Suprapubic skin (tissue), 4 donors: ENCODE data around the gene RXRB. TPM values are rescaled to one million over a fixed set of nuclear protein-coding genes. Genes with fewer than 3 reads are reported as not detected.

Source experiments
- DNase-seq, 2 donors: peaks; one replicate each; pipeline ENCODE4 v3.0.0-alpha.2; 2019; ENCODE audit warnings: low spot score in 2 of 2
- H3K27ac ChIP-seq: fragments of 200-600 bp; sonication (generic); one replicate; pipeline ENCODE4 v1.5.1; 2019
- H3K27me3 ChIP-seq: fragments of 200-600 bp; sonication (generic); one replicate; pipeline ENCODE4 v1.5.1; 2019
- H3K36me3 ChIP-seq: fragments of 200-600 bp; sonication (generic); one replicate; pipeline ENCODE4 v1.5.1; 2019
- H3K4me1 ChIP-seq: fragments of 200-600 bp; sonication (generic); one replicate; pipeline ENCODE4 v1.5.1; 2019
- H3K4me3 ChIP-seq: fragments of 200-600 bp; sonication (generic); one replicate; pipeline ENCODE4 v1.5.1; 2019; ENCODE audit warnings: mild to moderate bottlenecking
- H3K9me3 ChIP-seq: fragments of 200-600 bp; sonication (generic); one replicate; pipeline ENCODE4 v1.5.1; 2019
- EP300 ChIP-seq: sonication (generic); formaldehyde crosslinking; IDR thresholded peaks from one replicate; pipeline ENCODE4 v1.6.1; 2017; ENCODE audit warnings: antibody characterized with exemption
- POLR2A ChIP-seq, 2 donors: fragments of 450-650 bp; IDR thresholded peaks; one replicate each; pipeline ENCODE4 v1.6.1; 2017; ENCODE audit warnings: antibody characterized with exemption in 2 of 2, mild to moderate bottlenecking in 2 of 2, moderate library complexity in 2 of 2
- POLR2AphosphoS5 ChIP-seq, 3 donors: sonication (generic); formaldehyde crosslinking; IDR thresholded peaks; one replicate each; pipeline ENCODE4 v1.6.1; 2017; ENCODE audit warnings: antibody characterized with exemption in 3 of 3
- WGBS: methylation state at CpG from one replicate; pipeline ENCODE4 v1.1.5; 2018; 5-methylcytosine and 5-hydroxymethylcytosine counted together
- total RNA-seq, 4 donors: library from RNA; depleted of rRNA; stranded (reverse); fragments of >200 nt; gene quantifications; one replicate each; pipeline ENCODE4 v1.1.0, GENCODE V29; 2016
- TF ChIP-seq, protein P1 (sequence below), 2 donors: fragments of 200-600 bp in 1 of 2; fragments of 450-650 bp in 1 of 2; sonication (generic) in 1 of 2; IDR thresholded peaks; one replicate each; pipeline ENCODE4 v1.5.1; 2016 to 2019; ENCODE audit warnings: antibody characterized with exemption in 2 of 2, mild to moderate bottlenecking in 1 of 2, moderate library complexity in 1 of 2

The RXRB gene
- total RNA-seq, 4 donors from 2014 or later = 18.6 to 47.9 (median 26.9) TPM

DNA sequence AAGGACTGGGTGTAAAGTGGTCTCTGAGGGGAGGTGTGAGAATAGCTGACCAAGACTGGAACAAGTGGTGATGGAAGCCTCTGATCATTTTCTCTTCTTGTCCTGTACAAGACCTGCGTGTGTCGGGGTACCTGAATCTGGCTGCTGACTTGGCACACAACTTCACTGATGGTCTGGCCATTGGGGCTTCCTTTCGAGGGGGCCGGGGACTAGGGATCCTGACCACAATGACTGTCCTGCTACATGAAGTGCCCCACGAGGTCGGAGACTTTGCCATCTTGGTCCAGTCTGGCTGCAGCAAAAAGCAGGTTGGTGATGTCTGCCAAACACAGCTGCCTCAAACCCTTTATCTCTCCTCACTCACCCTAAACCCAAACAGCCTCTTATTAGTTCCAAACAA lies 2.3 kb upstream of the RXRB start:
- Histone ChIP-seq H3K4me1 (peaks cover 69% of the 10 kb centered on the region), H3K27me3 (no peaks in the 10 kb centered on the region), H3K27ac (no peak overlapping the region), H3K4me3 (no peak overlapping the region), H3K9me3 (no peaks in the 10 kb centered on the region), H3K36me3 (peaks cover 20% of the 10 kb centered on the region)
- 93% methylated on average over 6 of the region's 6 CpGs for WGBS
- DNase-seq = peak in 1 of 2 donors; percentile 24
- no peak for TF ChIP-seq POLR2AphosphoS5 (IDR thresholded peaks at IDR 0.05)
- no peak for TF ChIP-seq POLR2A (IDR thresholded peaks at IDR 0.05)
- TF ChIP-seq, protein P1, sequence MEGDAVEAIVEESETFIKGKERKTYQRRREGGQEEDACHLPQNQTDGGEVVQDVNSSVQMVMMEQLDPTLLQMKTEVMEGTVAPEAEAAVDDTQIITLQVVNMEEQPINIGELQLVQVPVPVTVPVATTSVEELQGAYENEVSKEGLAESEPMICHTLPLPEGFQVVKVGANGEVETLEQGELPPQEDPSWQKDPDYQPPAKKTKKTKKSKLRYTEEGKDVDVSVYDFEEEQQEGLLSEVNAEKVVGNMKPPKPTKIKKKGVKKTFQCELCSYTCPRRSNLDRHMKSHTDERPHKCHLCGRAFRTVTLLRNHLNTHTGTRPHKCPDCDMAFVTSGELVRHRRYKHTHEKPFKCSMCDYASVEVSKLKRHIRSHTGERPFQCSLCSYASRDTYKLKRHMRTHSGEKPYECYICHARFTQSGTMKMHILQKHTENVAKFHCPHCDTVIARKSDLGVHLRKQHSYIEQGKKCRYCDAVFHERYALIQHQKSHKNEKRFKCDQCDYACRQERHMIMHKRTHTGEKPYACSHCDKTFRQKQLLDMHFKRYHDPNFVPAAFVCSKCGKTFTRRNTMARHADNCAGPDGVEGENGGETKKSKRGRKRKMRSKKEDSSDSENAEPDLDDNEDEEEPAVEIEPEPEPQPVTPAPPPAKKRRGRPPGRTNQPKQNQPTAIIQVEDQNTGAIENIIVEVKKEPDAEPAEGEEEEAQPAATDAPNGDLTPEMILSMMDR (IDR thresholded peaks at IDR 0.05) = no peak

- peaks cover 69% of the 10 kb centered on the region for H3K4me1 ChIP-seq
- H3K27ac ChIP-seq = no peak overlapping the region
- peak overlapping the region; percentile 77 for H3K4me3 ChIP-seq
Measured at GRCh38 chr6:33201935-33202334, 1.5 kb upstream of the RXRB start.

DNA sequence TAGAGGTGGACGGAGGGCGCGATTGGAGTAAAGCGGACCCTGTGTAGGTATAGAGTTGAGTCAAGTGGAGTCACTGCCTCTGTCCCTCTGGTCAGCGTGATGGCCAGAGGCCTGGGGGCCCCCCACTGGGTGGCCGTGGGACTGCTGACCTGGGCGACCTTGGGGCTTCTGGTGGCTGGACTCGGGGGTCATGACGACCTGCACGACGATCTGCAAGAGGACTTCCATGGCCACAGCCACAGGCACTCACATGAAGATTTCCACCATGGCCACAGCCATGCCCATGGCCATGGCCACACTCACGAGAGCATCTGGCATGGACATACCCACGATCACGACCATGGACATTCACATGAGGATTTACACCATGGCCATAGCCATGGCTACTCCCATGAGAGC lies 681 bp upstream of the RXRB start:
- no peak for DNase-seq
- H3K4me1 ChIP-seq = peaks cover 66% of the 10 kb centered on the region
- H3K36me3 ChIP-seq = peaks cover 25% of the 10 kb centered on the region
- TF ChIP-seq EP300 (no peak), POLR2A (IDR thresholded peaks at IDR 0.05) (no peak), POLR2AphosphoS5 (IDR thresholded peaks at IDR 0.05) (no peak)
- TF ChIP-seq, protein P1 (IDR thresholded peaks at IDR 0.05) = no peak
- H3K27ac ChIP-seq = peak overlapping the region; percentile 96
- H3K4me3 ChIP-seq = peak overlapping the region; percentile 77
- 6% methylated on average over 14 of the region's 14 CpGs for WGBS
- H3K27me3 ChIP-seq = no peaks in the 10 kb centered on the region
- no peaks in the 10 kb centered on the region for H3K9me3 ChIP-seq

More at GRCh38 chr6:33201935-33202334, 1.5 kb upstream of the RXRB start:
- TF ChIP-seq EP300 (no peak), POLR2AphosphoS5 (IDR thresholded peaks at IDR 0.05) (no peak), POLR2A (IDR thresholded peaks at IDR 0.05) (no peak)
- TF ChIP-seq, protein P1 (IDR thresholded peaks at IDR 0.05) = no peak
- Histone ChIP-seq H3K27me3 (no peaks in the 10 kb centered on the region), H3K9me3 (no peaks in the 10 kb centered on the region), H3K36me3 (peaks cover 20% of the 10 kb centered on the region)
- peak in 1 of 2 donors; percentile 34 for DNase-seq
- WGBS = 77% methylated on average over 6 of the region's 6 CpGs

- peaks cover 56% of the 10 kb centered on the region for H3K4me1 ChIP-seq
- no peaks in the 10 kb centered on the region for H3K27me3 ChIP-seq
- H3K36me3 ChIP-seq = peaks cover 39% of the 10 kb centered on the region
- peak overlapping the region; percentile 96 for H3K27ac ChIP-seq
- 2% methylated on average over 25 of the region's 26 CpGs for WGBS
- TF ChIP-seq POLR2AphosphoS5 (IDR thresholded peaks at IDR 0.05) (no peak), POLR2A (IDR thresholded peaks at IDR 0.05) (no peak), EP300 (no peak)
- TF ChIP-seq, protein P1 (IDR thresholded peaks at IDR 0.05) = no peak
- peak overlapping the region; percentile 77 for H3K4me3 ChIP-seq
- no peak for DNase-seq
- H3K9me3 ChIP-seq = no peaks in the 10 kb centered on the region
Measured at GRCh38 chr6:33199687-33200218, 712 bp downstream of the RXRB start.

GRCh38 chr6:33198853-33199436 lies 1.5 kb downstream of the RXRB start:
- peaks cover 47% of the 10 kb centered on the region for H3K36me3 ChIP-seq
- H3K27ac ChIP-seq = no peak overlapping the region
- peaks cover 50% of the 10 kb centered on the region for H3K4me1 ChIP-seq
- no peak for DNase-seq
- peak overlapping the region; percentile 77 for H3K4me3 ChIP-seq
- 27% methylated on average over 3 of the region's 3 CpGs for WGBS
- no peaks in the 10 kb centered on the region for H3K27me3 ChIP-seq
- TF ChIP-seq EP300 (no peak), POLR2A (IDR thresholded peaks at IDR 0.05) (no peak), POLR2AphosphoS5 (IDR thresholded peaks at IDR 0.05) (no peak)
- TF ChIP-seq, protein P1 (IDR thresholded peaks at IDR 0.05) = no peak
- H3K9me3 ChIP-seq = no peaks in the 10 kb centered on the region
